Adrenal gland (tissue), 12 donors: ENCODE results near the gene SCAPER. TPM values are rescaled to one million over a fixed set of nuclear protein-coding genes. Genes with fewer than 3 reads are reported as not detected.

Source experiments
- DNase-seq, 7 donors: peaks; one replicate each; pipeline ENCODE4 v3.0.0-alpha.2; 2019 to 2020
- H3K27ac ChIP-seq, 5 donors: fragments of 200-600 bp; sonication (generic) in 4 of 5; 1 replicate in 3 of 5; 2 replicates in 2 of 5; pipeline versions ENCODE4 v1.5.1 to v1.8.0; 2016 to 2020; ENCODE audit warnings: mild to moderate bottlenecking in 1 of 5
- H3K27me3 ChIP-seq: fragments of 200-600 bp; 2 replicates; pipeline ENCODE4 v1.8.0; 2021
- H3K36me3 ChIP-seq, 2 donors: fragments of 200-600 bp; replicated peaks in 1 of 2; 1 replicate in 1 of 2; 2 replicates in 1 of 2; pipeline versions ENCODE4 v1.5.1 to v1.8.0; 2018 to 2022
- H3K4me1 ChIP-seq, 2 donors: fragments of 200-600 bp; replicated peaks in 1 of 2; 1 replicate in 1 of 2; 2 replicates in 1 of 2; pipeline versions ENCODE4 v1.5.1 to v1.8.0; 2018 to 2021
- H3K4me3 ChIP-seq, 4 donors: fragments of 200-600 bp; sonication (generic) in 3 of 4; one replicate each; pipeline ENCODE4 v1.5.1; 2016 to 2018
- H3K9me3 ChIP-seq, 3 donors: fragments of 200-600 bp; sonication (generic) in 1 of 3; replicated peaks in 1 of 3; 1 replicate in 2 of 3; 2 replicates in 1 of 3; pipeline versions ENCODE4 v1.5.1 to v1.8.0; 2016 to 2021
- POLR2A ChIP-seq, 2 donors: fragments of 450-650 bp; IDR thresholded peaks; one replicate each; pipeline ENCODE4 v1.6.1; 2017; ENCODE audit warnings: antibody characterized with exemption in 2 of 2, mild to moderate bottlenecking in 2 of 2, moderate library complexity in 1 of 2
- WGBS, 4 donors: extraction: QIAGEN DNeasy Blood & Tissue Kit in 2 of 4; methylation state at CpG; one replicate each; pipeline versions ENCODE4 v1.1.5 to v1.1.7; 2013 to 2017; 5-methylcytosine and 5-hydroxymethylcytosine counted together
- intact Hi-C, 2 donors: fragments of 100-400 bp; cut with DNase I; formaldehyde crosslinking; loops; one replicate each; pipeline versions ENCODE4 v1.14.1 to v1.15.0; 2022 to 2023
- polyA plus RNA-seq, 3 donors: library from polyadenylated mRNA; stranded (reverse); fragments of 200-250 nt in 2 of 3; fragments of 350-450 nt in 1 of 3; fragmentation: Illumina TruSeq in 1 of 3; extraction: RNeasy Lipid Tissue Mini Kit (QIAGEN cat#74804) in 1 of 3; gene quantifications; one replicate each; pipeline ENCODE4 v1.2.3, GENCODE V29; 2013 to 2014
- total RNA-seq, 9 donors: library from RNA; depleted of rRNA in 4 of 9; stranded (reverse); fragments of >200 nt in 4 of 9; fragments of 120-200 nt in 1 of 9; fragmentation: NEBNext Ultra II Directional in 1 of 9; extraction: Animal tissue kit (Norgen Biotek cat#: 25700) in 1 of 9; gene quantifications; one replicate each; pipeline versions ENCODE4 v1.1.0 to v1.2.4, GENCODE V29; 2013 to 2023
- TF ChIP-seq, protein P1 (sequence below), 6 experiments: fragments of 450-650 bp in 4 of 6; fragments of 200-600 bp in 2 of 6; sonication (generic) in 1 of 6; IDR thresholded peaks; 1 replicate in 5 of 6; 2 replicates in 1 of 6; pipeline versions ENCODE4 v1.5.1 to v1.8.0; 2016 to 2021; ENCODE audit warnings: antibody characterized with exemption in 6 of 6, mild to moderate bottlenecking in 2 of 6, moderate library complexity in 1 of 6
- donor health status: healthy with polysubstance abuse.
- donor health status: Bipolar disorder and iron deficiency.
- donor health status: DM: yes; HTN: yes; CAD: no.
- donor health status: DM: no; HTN: no; CAD: no.
- donor health status: DM: no; HTN: no; CAD: no.
- donor health status: DM: yes; HTN: yes; CAD: no.

Gene SCAPER
- total and polyA plus RNA-seq, 12 donors: 3.9 to 95.3 (median 24.1) TPM

DNA sequence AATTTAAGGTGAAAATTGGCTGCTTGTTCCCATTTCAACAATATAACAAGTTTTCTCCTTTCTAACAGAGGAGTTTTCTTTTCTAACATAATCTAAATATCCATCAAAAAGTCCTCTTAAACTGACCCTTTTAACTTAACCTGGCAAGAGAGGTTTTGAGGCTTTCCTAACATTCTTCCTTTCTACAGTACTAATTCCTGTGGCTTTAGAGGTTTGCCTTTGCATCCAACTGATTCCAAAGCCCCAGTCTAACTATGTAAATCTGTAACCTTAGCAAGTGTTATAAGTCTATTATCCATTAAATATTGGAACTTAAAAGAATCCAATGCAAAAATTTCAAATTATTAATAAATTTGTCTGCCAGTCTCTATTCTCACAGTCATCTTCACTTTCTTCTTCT lies 434.4 kb downstream of the SCAPER start:
- intact Hi-C loops: no loop called here
- Histone ChIP-seq H3K4me1 (no peaks in the 10 kb centered on the region), H3K36me3 (no peaks in the 10 kb centered on the region), H3K9me3 (no peaks in the 10 kb centered on the region), H3K27ac (no peak overlapping the region), H3K27me3 (no peaks in the 10 kb centered on the region), H3K4me3 (no peak overlapping the region)
- no peak for TF ChIP-seq POLR2A (IDR thresholded peaks at IDR 0.05)
- TF ChIP-seq, protein P1, sequence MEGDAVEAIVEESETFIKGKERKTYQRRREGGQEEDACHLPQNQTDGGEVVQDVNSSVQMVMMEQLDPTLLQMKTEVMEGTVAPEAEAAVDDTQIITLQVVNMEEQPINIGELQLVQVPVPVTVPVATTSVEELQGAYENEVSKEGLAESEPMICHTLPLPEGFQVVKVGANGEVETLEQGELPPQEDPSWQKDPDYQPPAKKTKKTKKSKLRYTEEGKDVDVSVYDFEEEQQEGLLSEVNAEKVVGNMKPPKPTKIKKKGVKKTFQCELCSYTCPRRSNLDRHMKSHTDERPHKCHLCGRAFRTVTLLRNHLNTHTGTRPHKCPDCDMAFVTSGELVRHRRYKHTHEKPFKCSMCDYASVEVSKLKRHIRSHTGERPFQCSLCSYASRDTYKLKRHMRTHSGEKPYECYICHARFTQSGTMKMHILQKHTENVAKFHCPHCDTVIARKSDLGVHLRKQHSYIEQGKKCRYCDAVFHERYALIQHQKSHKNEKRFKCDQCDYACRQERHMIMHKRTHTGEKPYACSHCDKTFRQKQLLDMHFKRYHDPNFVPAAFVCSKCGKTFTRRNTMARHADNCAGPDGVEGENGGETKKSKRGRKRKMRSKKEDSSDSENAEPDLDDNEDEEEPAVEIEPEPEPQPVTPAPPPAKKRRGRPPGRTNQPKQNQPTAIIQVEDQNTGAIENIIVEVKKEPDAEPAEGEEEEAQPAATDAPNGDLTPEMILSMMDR (IDR thresholded peaks at IDR 0.05): no peak
- no peak for DNase-seq

DNA sequence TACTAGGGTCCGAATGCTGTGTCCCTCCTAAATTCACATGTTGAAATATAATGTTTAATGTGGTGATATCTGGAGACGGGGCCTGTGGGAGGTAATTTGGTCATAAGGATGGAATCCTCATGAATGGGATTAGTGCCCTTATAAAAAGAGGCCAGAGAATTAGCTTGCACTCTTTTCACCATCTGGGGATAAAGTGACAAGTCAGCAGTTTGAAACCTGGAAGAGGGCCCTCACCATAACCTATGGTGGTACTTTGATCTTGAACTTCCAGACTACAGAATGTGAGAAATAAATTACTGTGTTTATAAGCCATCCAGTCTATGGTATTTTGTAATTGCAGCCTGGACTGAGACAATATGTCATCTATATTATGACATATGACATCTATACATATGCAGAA lies 436.4 kb downstream of the SCAPER start:
- 96 to 100% (median 98%) methylated on average over 2 of the region's 2 CpGs for WGBS, 4 donors
- intact Hi-C loops: no loop called here
- Histone ChIP-seq H3K9me3 (no peaks in the 10 kb centered on the region), H3K4me1 (no peaks in the 10 kb centered on the region), H3K27me3 (no peaks in the 10 kb centered on the region), H3K27ac (no peak overlapping the region), H3K36me3 (no peaks in the 10 kb centered on the region), H3K4me3 (no peak overlapping the region)
- no peak for DNase-seq
- TF ChIP-seq, protein P1 (IDR thresholded peaks at IDR 0.05): no peak
- no peak for TF ChIP-seq POLR2A (IDR thresholded peaks at IDR 0.05)

DNA sequence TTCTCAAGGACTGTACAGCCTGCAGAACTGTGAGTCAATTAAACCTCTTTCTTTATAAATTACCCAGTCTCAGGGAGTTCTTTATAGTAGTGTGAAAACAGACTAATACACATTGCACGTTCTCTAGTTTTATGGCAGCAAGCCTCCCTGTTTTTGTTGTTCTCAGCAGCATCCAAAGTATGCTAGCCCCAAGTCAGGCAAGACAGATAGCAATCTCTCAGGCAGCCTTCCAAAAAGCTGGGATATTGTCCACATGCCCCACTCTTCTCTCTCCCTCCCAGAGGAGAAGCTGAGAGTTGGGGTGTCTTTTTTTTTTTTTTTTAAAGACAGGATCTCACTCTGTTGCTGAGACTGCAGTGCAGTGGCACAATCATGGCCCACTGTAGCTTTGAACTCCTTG lies 438.0 kb downstream of the SCAPER start:
- Histone ChIP-seq H3K27me3 (no peaks in the 10 kb centered on the region), H3K9me3 (no peaks in the 10 kb centered on the region), H3K4me3 (no peak overlapping the region), H3K27ac (no peak overlapping the region), H3K4me1 (no peaks in the 10 kb centered on the region), H3K36me3 (no peaks in the 10 kb centered on the region)
- intact Hi-C loops: no loop called here
- WGBS, 4 donors: 89 to 100% (median 94%) methylated on average over 1 of the region's 1 CpG
- TF ChIP-seq POLR2A (IDR thresholded peaks at IDR 0.05): no peak
- TF ChIP-seq, protein P1 (IDR thresholded peaks at IDR 0.05): no peak
- DNase-seq: no peak

DNA sequence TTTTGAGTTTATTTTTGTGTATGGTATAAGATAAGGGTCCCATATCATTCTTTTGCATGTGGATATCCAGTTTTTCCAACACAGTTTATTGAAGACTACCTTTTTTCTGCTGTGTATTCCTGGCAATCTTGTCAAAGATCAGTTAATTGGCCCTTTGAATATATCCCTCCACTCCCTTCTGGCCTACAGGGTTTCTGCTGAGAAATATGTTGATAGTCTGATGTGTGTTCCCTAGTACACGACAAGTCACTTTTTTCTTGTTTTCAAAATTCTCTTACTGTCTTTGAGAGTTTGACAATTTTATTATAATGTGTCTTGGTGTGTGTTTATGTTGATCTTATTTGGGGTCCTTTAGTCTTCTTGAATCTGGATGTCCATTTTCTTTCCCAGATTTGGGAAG lies 439.4 kb downstream of the SCAPER start:
- 95 to 100% (median 100%) methylated on average over 1 of the region's 1 CpG for WGBS, 4 donors
- no peak overlapping the region for H3K27ac ChIP-seq
- no peaks in the 10 kb centered on the region for H3K36me3 ChIP-seq
- no peaks in the 10 kb centered on the region for H3K9me3 ChIP-seq
- no peak for TF ChIP-seq POLR2A (IDR thresholded peaks at IDR 0.05)
- TF ChIP-seq, protein P1 (IDR thresholded peaks at IDR 0.05): no peak
- no peaks in the 10 kb centered on the region for H3K4me1 ChIP-seq
- H3K27me3 ChIP-seq: no peaks in the 10 kb centered on the region
- intact Hi-C loops: no loop called here
- DNase-seq: no peak
- H3K4me3 ChIP-seq: no peak overlapping the region
